Activated T-helper 2 cell treated with anti-CD3 and anti-CD28 coated beads, Interferon-gamma antibody, Interleukin-2, Interleukin-4, amounts not matched to agents 10 μg/mL and 5 μg/mL and 100 μg/mL, durations not matched to agents 14 hours and 24 hours and 36 hours (primary cell): ENCODE data around the gene RMI2. TPM values are rescaled to one million over a fixed set of nuclear protein-coding genes. Genes with fewer than 3 reads are reported as not detected.
A peak's percentile ranks its signal among the peaks of the same experiment; 100 is the strongest.

Source experiments
- DNase-seq: peaks from one replicate; pipeline ENCODE4 v3.0.0; 2021; ENCODE audit warnings: low spot score
- H3K27ac Mint-ChIP-seq: one replicate; pipeline ENCODE4 v1.8.0; 2021; ENCODE audit warnings: mixed read lengths
- H3K27me3 Mint-ChIP-seq: one replicate; pipeline ENCODE4 v1.8.0; 2021; ENCODE audit warnings: low read depth, mixed read lengths
- H3K36me3 Mint-ChIP-seq: one replicate; pipeline ENCODE4 v1.8.0; 2021; ENCODE audit warnings: low read depth, mixed read lengths
- H3K4me1 Mint-ChIP-seq: one replicate; pipeline ENCODE4 v1.8.0; 2021; ENCODE audit warnings: low read depth, mixed read lengths
- H3K4me3 Mint-ChIP-seq: one replicate; pipeline ENCODE4 v1.8.0; 2021; ENCODE audit warnings: low read depth, mild to moderate bottlenecking, moderate library complexity, mixed read lengths
- H3K9me3 Mint-ChIP-seq: one replicate; pipeline ENCODE4 v1.8.0; 2021; ENCODE audit warnings: mixed read lengths
- intact Hi-C: fragments of 100-400 bp; cut with micrococcal nuclease; formaldehyde crosslinking; loops from one replicate; pipeline ENCODE4 v1.15.1; 2023
- total RNA-seq: library from RNA; stranded (reverse); gene quantifications from 2 replicates; pipeline ENCODE4 v1.2.3, GENCODE V29; 2022

Gene RMI2
- total RNA-seq, 1 donor from 2014 or later = 67.4 TPM

DNA sequence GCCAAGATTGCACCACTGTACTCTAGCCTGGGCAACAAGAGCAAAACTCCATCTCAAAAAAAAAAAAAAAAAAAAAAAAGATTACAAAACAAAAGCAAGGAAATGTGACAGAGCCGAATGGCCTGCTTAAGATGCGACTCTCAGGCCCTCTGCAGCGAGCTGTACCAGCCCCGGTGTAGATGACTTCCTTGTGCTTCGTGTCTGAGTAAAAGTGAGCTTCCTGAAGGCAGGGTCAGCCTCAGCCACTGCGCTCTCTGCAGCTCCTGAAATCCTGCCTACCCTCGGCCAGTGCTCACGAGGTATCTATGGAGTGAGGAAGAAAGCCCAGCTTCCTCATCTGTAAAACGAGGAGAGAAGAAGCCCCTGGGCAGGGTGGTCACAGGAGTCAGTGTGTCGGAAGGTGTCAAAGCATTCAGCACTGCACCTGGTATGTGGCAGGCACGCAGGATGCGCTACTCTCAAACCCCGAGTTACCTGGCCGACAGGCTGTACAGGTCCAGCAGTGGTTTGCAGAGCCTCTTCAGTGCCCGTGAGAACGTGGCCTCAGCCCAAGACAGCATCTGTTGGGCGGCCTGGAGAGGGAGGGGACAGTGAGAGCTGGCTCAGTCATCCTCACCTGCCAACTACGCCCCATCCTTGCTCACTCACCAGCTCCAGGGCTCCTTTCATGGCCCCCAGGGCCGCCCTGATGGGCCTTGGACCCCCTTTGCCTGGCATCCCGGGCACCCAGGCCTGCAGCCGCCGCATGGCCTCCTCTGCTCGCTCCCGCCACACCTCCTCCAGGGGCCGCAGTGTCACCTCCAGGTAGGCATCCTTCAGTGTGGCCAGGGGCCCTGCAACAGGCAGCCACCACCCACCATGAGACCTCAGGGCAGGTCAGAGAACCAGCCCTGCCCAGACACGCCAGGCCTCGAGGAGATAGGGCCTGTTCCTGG, 44.6 kb downstream of the RMI2 start:
- Mint-ChIP-seq H3K27me3 (no peaks in the 10 kb centered on the region), H3K36me3 (no peaks in the 10 kb centered on the region), H3K9me3 (no peaks in the 10 kb centered on the region), H3K4me3 (no peak overlapping the region), H3K4me1 (peaks cover 5% of the 10 kb centered on the region), H3K27ac (no peak overlapping the region)
- DNase-seq = no peak
- intact Hi-C loops = no loop called here

- Mint-ChIP-seq H3K9me3 (no peaks in the 10 kb centered on the region), H3K27ac (no peak overlapping the region), H3K27me3 (no peaks in the 10 kb centered on the region), H3K36me3 (no peaks in the 10 kb centered on the region), H3K4me1 (peaks cover 5% of the 10 kb centered on the region), H3K4me3 (no peak overlapping the region)
- intact Hi-C loops = no loop called here
- no peak for DNase-seq
Observed at GRCh38 chr16:11390573-11391495, 45.6 kb downstream of the RMI2 start.

DNA sequence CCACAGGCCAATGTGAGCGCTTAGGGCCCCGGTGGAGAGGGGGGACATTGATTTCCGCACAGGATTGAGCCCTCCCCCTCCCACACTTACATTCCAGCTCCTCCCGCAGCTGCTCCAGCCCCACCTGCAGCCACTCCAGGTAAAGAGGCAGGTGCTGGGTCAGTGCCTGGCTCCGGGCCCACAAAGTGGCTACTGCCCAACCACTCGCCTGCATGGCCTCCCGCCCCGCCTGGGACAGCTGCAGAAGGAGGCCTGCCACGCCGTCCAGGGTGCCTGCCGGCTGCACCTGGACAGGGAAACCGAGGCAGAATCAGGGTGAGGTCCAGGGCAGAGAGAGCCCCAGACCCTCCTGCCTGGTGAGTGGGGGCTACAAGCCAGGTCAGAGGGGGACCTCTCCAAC, 46.3 kb downstream of the RMI2 start:
- Mint-ChIP-seq H3K27ac (no peak overlapping the region), H3K36me3 (no peaks in the 10 kb centered on the region), H3K4me1 (peaks cover 5% of the 10 kb centered on the region), H3K4me3 (no peak overlapping the region), H3K27me3 (no peaks in the 10 kb centered on the region), H3K9me3 (no peaks in the 10 kb centered on the region)
- no peak for DNase-seq
- intact Hi-C loops = no loop called here

GRCh38 chr16:11392041-11392581, 46.9 kb downstream of the RMI2 start:
- Mint-ChIP-seq H3K27ac (no peak overlapping the region), H3K4me3 (no peak overlapping the region)

DNA sequence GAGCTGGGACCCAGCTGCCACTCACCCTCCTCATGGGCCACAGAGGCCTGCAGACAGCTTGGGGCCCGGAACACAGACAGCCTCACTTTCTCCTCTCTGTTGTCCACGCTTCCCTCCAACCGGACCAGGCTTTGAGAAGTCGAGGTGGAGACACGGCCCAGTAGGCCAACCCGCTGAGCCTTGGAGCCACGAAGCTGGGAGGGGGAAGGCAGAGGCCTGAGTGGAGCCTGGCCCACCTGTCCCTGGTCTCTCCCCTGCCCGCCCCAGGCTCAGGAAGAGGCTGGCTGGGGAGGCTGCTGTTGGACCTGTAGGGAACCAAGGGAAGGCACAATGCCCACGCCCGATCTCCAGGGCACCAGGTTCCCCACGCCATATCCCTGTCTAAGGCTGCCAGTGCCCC, 48.1 kb downstream of the RMI2 start:
- Mint-ChIP-seq H3K4me3 (no peak overlapping the region), H3K4me1 (peaks cover 2% of the 10 kb centered on the region), H3K36me3 (no peaks in the 10 kb centered on the region), H3K9me3 (no peaks in the 10 kb centered on the region), H3K27ac (no peak overlapping the region), H3K27me3 (no peaks in the 10 kb centered on the region)
- intact Hi-C loops = no loop called here
- DNase-seq = no peak

More at GRCh38 chr16:11392041-11392581, 46.9 kb downstream of the RMI2 start:
- no peak for DNase-seq
- Mint-ChIP-seq H3K4me1 (peaks cover 5% of the 10 kb centered on the region), H3K9me3 (no peaks in the 10 kb centered on the region), H3K27me3 (no peaks in the 10 kb centered on the region), H3K36me3 (no peaks in the 10 kb centered on the region)
- intact Hi-C loops = no loop called here

DNA sequence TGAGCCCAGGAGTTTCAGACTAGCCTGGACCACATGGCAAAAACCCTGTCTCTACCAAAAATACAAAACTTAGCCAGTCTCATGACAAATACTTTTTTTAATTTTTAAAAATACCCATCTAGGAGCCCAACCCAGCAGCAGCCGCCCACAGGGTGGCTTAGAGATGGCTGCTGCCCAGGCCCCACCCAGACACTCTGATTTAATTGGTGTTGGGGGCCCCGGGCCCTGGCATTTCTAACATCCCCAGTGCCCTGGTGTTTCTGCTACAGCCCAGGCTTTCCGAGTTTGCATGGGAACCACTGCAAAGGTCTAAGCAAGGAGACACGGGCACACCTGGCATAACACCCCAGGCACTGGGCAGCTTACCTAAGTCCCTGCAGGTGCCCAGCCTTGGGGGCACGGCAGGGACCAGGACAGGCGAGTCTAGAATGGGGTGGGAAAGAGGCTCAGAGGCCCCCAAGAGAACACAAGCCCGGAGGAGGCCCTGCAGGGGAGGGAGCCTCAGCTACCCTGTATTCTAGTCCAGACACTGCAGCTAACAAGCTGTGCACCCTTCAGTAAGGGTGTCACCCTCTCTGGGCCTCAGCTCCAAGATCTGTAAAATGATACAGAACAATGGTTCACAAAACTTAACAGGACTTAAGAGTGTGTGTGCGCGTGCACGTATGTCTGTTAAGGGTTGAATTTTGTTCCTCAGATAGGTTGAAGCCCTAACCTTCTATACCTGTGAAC, 48.8 kb downstream of the RMI2 start:
- DNase-seq = no peak
- no peak overlapping the region for H3K4me3 Mint-ChIP-seq
- H3K36me3 Mint-ChIP-seq = no peaks in the 10 kb centered on the region
- H3K4me1 Mint-ChIP-seq = peaks cover 2% of the 10 kb centered on the region
- no peaks in the 10 kb centered on the region for H3K9me3 Mint-ChIP-seq
- intact Hi-C loops = no loop called here
- H3K27me3 Mint-ChIP-seq = no peaks in the 10 kb centered on the region
- H3K27ac Mint-ChIP-seq = no peak overlapping the region

- H3K4me3 Mint-ChIP-seq = no peak overlapping the region
- intact Hi-C loops = no loop called here
- H3K36me3 Mint-ChIP-seq = no peaks in the 10 kb centered on the region
- no peaks in the 10 kb centered on the region for H3K4me1 Mint-ChIP-seq
- no peaks in the 10 kb centered on the region for H3K27me3 Mint-ChIP-seq
- DNase-seq = no peak
- H3K27ac Mint-ChIP-seq = no peak overlapping the region
- no peaks in the 10 kb centered on the region for H3K9me3 Mint-ChIP-seq
Observed at GRCh38 chr16:11394593-11394960, 49.3 kb downstream of the RMI2 start.

GRCh38 chr16:11395008-11395948, 50.0 kb downstream of the RMI2 start:
- Mint-ChIP-seq H3K9me3 (no peaks in the 10 kb centered on the region), H3K4me3 (no peak overlapping the region), H3K27ac (no peak overlapping the region), H3K27me3 (no peaks in the 10 kb centered on the region), H3K36me3 (no peaks in the 10 kb centered on the region), H3K4me1 (no peaks in the 10 kb centered on the region)
- DNase-seq = no peak
- intact Hi-C loops = loop anchor here (5.0 kb wide), 1 partner anchor 317 kb away; no protein-coding TSS in a partner anchor

DNA sequence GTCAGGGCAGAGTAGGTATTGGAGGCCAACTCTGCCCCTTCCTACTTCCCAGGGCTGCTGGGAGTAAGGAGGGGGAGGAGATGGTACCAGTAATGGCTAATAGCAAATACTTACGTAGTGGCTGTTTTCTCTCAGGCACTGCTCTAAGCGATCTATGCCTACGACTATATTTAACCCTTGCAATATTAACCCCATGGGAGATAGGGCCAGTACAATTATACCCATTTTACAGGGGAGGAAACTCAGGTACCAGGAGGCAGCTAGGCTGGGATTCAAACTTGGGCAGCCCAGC, 50.6 kb downstream of the RMI2 start:
- H3K27ac Mint-ChIP-seq = no peak overlapping the region
- H3K27me3 Mint-ChIP-seq = no peaks in the 10 kb centered on the region
- H3K36me3 Mint-ChIP-seq = no peaks in the 10 kb centered on the region
- no peaks in the 10 kb centered on the region for H3K9me3 Mint-ChIP-seq
- no peak overlapping the region for H3K4me3 Mint-ChIP-seq
- no peaks in the 10 kb centered on the region for H3K4me1 Mint-ChIP-seq
- intact Hi-C loops = loop anchor here (5.0 kb wide), 1 partner anchor 316 kb away; no protein-coding TSS in a partner anchor
- DNase-seq = no peak

GRCh38 chr16:11396241-11397048, 51.2 kb downstream of the RMI2 start:
- DNase-seq = peak; percentile 56
- Mint-ChIP-seq H3K27ac (no peak overlapping the region), H3K9me3 (no peaks in the 10 kb centered on the region), H3K36me3 (no peaks in the 10 kb centered on the region), H3K4me1 (no peaks in the 10 kb centered on the region), H3K27me3 (no peaks in the 10 kb centered on the region), H3K4me3 (no peak overlapping the region)
- intact Hi-C loops = loop anchor here (5.0 kb wide), 1 partner anchor 316 kb away; no protein-coding TSS in a partner anchor

- no peaks in the 10 kb centered on the region for H3K4me1 Mint-ChIP-seq
- H3K9me3 Mint-ChIP-seq = no peaks in the 10 kb centered on the region
- no peak overlapping the region for H3K27ac Mint-ChIP-seq
- H3K36me3 Mint-ChIP-seq = no peaks in the 10 kb centered on the region
- intact Hi-C loops = loop anchor here (5.0 kb wide), 1 partner anchor 314 kb away; no protein-coding TSS in a partner anchor
- no peak overlapping the region for H3K4me3 Mint-ChIP-seq
- DNase-seq = no peak
- H3K27me3 Mint-ChIP-seq = no peaks in the 10 kb centered on the region
Observed at GRCh38 chr16:11398136-11398535, 52.9 kb downstream of the RMI2 start.
